Endothelial cell (in vitro differentiated cells): ENCODE data around the gene ASTN1. TPM values are rescaled to one million over a fixed set of nuclear protein-coding genes. Genes with fewer than 3 reads are reported as not detected.

ENCODE experiments used
- DNase-seq: peaks from one replicate; pipeline ENCODE4 v3.0.0; 2021; ENCODE audit warnings: low spot score
- H3K27ac Mint-ChIP-seq: one replicate; pipeline ENCODE4 v1.8.0; 2021; ENCODE audit warnings: mixed read lengths, inconsistent platforms; ENCODE audit not compliant: unreplicated experiment
- H3K27me3 Mint-ChIP-seq: one replicate; pipeline ENCODE4 v1.8.0; 2021; ENCODE audit warnings: mild to moderate bottlenecking, moderate library complexity, mixed read lengths, inconsistent platforms; ENCODE audit not compliant: unreplicated experiment
- H3K36me3 Mint-ChIP-seq: one replicate; pipeline ENCODE4 v1.8.0; 2021; ENCODE audit warnings: mild to moderate bottlenecking, low read depth, mixed read lengths, inconsistent platforms; ENCODE audit not compliant: unreplicated experiment
- H3K4me1 Mint-ChIP-seq: one replicate; pipeline ENCODE4 v1.8.0; 2021; ENCODE audit warnings: mild to moderate bottlenecking, mixed read lengths, inconsistent platforms; ENCODE audit not compliant: unreplicated experiment
- H3K4me3 Mint-ChIP-seq: one replicate; pipeline ENCODE4 v1.8.0; 2021; ENCODE audit warnings: mild to moderate bottlenecking, mixed read lengths, inconsistent platforms; ENCODE audit not compliant: unreplicated experiment
- H3K9me3 Mint-ChIP-seq: one replicate; pipeline ENCODE4 v1.8.0; 2021; ENCODE audit warnings: mixed read lengths, inconsistent platforms; ENCODE audit not compliant: unreplicated experiment
- microRNA-seq: library from miRNA; unstranded; fragments of <30 nt; microRNA quantifications from one replicate; pipeline ENCODE4, GENCODE V29; 2020; ENCODE audit not compliant: unreplicated experiment
- total RNA-seq: library from RNA; stranded (reverse); fragmentation: NEBNext Ultra II Directional; extraction: Animal tissue kit (Norgen Biotek cat#: 25700); gene quantifications from one replicate; pipeline ENCODE4 v1.2.1, GENCODE V29; 2021; ENCODE audit not compliant: unreplicated experiment
- TF ChIP-seq, protein P1 (sequence below): fragments of 200-600 bp; sonication (generic); IDR thresholded peaks from one replicate; pipeline ENCODE4 v1.5.0; 2021; ENCODE audit warnings: antibody characterized with exemption; ENCODE audit not compliant: unreplicated experiment

The ASTN1 gene
- total RNA-seq, 1 donor from 2014 or later, result 66.6 TPM

GRCh38 chr1:176815621-176816020 is 348.9 kb downstream of the ASTN1 start:
- no peak for DNase-seq
- Mint-ChIP-seq H3K9me3 (no peaks in the 10 kb centered on the region), H3K4me1 (peaks cover 2% of the 10 kb centered on the region), H3K27me3 (no peaks in the 10 kb centered on the region), H3K27ac (no peak overlapping the region), H3K4me3 (no peak overlapping the region), H3K36me3 (no peaks in the 10 kb centered on the region)
- TF ChIP-seq, protein P1, sequence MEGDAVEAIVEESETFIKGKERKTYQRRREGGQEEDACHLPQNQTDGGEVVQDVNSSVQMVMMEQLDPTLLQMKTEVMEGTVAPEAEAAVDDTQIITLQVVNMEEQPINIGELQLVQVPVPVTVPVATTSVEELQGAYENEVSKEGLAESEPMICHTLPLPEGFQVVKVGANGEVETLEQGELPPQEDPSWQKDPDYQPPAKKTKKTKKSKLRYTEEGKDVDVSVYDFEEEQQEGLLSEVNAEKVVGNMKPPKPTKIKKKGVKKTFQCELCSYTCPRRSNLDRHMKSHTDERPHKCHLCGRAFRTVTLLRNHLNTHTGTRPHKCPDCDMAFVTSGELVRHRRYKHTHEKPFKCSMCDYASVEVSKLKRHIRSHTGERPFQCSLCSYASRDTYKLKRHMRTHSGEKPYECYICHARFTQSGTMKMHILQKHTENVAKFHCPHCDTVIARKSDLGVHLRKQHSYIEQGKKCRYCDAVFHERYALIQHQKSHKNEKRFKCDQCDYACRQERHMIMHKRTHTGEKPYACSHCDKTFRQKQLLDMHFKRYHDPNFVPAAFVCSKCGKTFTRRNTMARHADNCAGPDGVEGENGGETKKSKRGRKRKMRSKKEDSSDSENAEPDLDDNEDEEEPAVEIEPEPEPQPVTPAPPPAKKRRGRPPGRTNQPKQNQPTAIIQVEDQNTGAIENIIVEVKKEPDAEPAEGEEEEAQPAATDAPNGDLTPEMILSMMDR, result no peak

DNA sequence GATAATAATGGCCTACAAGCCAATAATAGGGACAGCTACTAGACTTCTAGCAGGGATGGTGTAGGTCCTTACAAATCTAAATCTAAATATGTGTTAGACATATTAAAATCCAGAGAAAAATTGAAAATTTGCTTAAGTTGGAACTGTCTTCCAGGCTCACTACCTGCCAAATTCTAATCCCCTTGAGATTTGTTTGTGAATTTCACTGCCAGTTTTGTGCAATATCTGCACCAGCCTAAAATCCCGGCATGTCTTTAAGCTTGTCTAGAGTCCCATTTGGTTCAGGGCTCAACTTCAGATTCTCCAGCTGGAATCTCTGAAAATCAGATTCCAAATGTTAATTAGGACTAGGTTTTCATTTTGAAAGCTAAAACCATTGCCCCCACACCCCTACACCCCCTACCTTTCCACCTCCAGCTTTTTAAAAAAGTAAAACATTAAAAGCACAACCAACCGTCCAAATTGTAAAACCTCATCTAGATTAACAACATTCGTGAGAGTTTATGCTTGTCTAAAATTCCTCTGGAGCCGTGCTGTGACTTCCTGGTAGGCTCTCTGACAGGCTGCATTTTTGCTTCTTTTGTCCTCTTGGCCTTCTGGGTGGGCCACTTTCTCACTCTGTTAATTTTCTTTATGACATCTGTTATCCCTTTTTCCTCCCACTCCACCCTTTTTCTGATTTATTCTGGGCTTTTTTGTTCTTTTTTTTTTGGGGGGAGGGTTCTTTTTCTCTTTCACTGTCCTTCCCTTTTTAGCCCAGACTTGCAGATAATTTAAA is 352.8 kb downstream of the ASTN1 start:
- Mint-ChIP-seq H3K36me3 (no peaks in the 10 kb centered on the region), H3K27ac (no peak overlapping the region), H3K4me3 (no peak overlapping the region), H3K27me3 (no peaks in the 10 kb centered on the region), H3K4me1 (peaks cover 2% of the 10 kb centered on the region), H3K9me3 (no peaks in the 10 kb centered on the region)
- TF ChIP-seq, protein P1, result no peak
- DNase-seq, result no peak

- H3K4me1 Mint-ChIP-seq, result peaks cover 13% of the 10 kb centered on the region
- H3K4me3 Mint-ChIP-seq, result no peak overlapping the region
Observed at GRCh38 chr1:176809292-176809691, 355.2 kb downstream of the ASTN1 start.

More at GRCh38 chr1:176809292-176809691, 355.2 kb downstream of the ASTN1 start:
- H3K27ac Mint-ChIP-seq, result no peak overlapping the region
- H3K27me3 Mint-ChIP-seq, result no peaks in the 10 kb centered on the region
- no peaks in the 10 kb centered on the region for H3K36me3 Mint-ChIP-seq
- H3K9me3 Mint-ChIP-seq, result no peaks in the 10 kb centered on the region
- DNase-seq, result no peak
- TF ChIP-seq, protein P1, result no peak

Small RNAs within 50 kb of the gene (microRNA-seq; reads per million reads assigned to microRNA genes)
- gene MIR488, result 29.4 reads per million, percentile 71 among the genes with 10 or more reads in this experiment

Other genes starting within 250 kb of the ASTN1 start
- gene BRINP2, start 6.2 kb upstream of the ASTN1 start, total RNA-seq, result 0.59 TPM